ENCODE results near the gene MROH7. TPM values are rescaled to one million over a fixed set of nuclear protein-coding genes. Genes with fewer than 3 reads are reported as not detected.

MROH7 gene
- total RNA-seq, 2 donors from 2014 or later = 15.9 to 20.4 TPM

DNA sequence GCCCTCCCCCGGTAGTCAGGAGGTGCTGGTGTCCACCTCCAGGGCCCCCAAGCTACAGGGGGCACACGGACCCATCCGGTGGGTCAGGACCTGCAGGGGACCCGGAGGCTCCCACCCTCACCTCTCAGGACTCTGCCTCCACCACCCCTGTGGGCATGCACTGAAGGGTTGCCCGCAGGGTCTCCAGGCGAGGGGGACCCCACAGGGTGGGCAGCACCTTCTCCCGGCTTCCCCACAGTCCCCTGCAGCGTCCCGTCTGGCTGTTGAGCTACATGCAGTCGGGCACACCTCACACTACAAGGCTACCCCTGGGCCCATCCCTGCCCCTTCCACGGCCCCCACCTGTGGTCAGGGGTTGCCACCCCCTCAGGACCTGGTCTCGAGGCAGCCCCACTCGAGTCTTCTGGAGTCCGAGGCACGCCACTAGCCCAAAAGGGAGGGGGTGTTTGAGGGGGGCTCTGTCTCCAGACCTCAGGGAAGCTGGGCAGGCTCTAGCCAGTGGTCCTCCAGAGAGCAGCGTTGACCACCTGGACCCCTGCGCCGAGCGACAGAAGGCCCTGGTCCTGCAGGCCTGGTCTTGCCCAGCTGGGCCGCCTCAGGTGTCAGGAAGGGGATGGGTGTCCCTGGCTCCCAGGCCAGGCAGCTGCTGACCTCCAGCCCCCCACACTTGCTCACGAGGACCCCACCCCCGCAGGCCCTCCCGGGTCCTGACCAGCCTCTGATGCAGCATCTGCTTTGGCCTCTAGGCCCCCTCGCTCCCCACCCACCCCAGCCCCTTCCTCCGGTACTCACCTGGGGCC, 113.1 kb downstream of the MROH7 start:
- no peaks in the 10 kb centered on the region for H3K9me3 ChIP-seq
- no peak for ATAC-seq (ENCODE audit: insufficient number of reproducible peaks, low FRiP score, low read depth)
- no peaks in the 10 kb centered on the region for H3K27me3 ChIP-seq (replicated peaks; ENCODE audit: insufficient read depth)
- H3K4me3 ChIP-seq = no peak overlapping the region
- no peak overlapping the region for H3K27ac ChIP-seq
- TF ChIP-seq, protein P1, sequence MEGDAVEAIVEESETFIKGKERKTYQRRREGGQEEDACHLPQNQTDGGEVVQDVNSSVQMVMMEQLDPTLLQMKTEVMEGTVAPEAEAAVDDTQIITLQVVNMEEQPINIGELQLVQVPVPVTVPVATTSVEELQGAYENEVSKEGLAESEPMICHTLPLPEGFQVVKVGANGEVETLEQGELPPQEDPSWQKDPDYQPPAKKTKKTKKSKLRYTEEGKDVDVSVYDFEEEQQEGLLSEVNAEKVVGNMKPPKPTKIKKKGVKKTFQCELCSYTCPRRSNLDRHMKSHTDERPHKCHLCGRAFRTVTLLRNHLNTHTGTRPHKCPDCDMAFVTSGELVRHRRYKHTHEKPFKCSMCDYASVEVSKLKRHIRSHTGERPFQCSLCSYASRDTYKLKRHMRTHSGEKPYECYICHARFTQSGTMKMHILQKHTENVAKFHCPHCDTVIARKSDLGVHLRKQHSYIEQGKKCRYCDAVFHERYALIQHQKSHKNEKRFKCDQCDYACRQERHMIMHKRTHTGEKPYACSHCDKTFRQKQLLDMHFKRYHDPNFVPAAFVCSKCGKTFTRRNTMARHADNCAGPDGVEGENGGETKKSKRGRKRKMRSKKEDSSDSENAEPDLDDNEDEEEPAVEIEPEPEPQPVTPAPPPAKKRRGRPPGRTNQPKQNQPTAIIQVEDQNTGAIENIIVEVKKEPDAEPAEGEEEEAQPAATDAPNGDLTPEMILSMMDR (IDR thresholded peaks at IDR 0.05) = no peak
- no peak for DNase-seq (ENCODE audit: low spot score)
- no peaks in the 10 kb centered on the region for H3K4me1 ChIP-seq (ENCODE audit: control insufficient read depth in 1 of 2, low read depth in 2 of 2)
- H3K36me3 ChIP-seq = peaks cover 15% of the 10 kb centered on the region

DNA sequence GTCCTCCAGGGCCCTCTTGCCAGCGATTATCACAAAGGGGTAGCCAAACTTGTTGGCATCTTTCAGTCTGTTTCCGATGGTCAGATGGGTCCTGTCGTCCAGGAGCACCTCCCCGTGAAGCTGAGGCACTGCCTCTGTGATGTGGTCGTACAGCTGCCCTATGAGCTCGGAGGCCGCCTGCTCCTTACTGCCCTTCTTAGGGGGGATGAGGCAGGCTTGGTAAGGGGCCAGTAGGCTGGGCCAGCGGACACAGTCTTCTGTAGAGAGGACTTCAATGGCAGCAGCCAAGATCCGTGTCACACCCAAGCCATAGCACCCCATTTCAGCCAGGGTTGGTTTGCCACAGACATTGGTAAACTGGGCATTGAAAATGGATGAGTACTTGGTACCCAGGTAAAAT, 116.2 kb downstream of the MROH7 start:
- TF ChIP-seq, protein P1 (IDR thresholded peaks at IDR 0.05) = no peak
- peaks cover 15% of the 10 kb centered on the region for H3K36me3 ChIP-seq
- DNase-seq (ENCODE audit: low spot score) = no peak

DNA sequence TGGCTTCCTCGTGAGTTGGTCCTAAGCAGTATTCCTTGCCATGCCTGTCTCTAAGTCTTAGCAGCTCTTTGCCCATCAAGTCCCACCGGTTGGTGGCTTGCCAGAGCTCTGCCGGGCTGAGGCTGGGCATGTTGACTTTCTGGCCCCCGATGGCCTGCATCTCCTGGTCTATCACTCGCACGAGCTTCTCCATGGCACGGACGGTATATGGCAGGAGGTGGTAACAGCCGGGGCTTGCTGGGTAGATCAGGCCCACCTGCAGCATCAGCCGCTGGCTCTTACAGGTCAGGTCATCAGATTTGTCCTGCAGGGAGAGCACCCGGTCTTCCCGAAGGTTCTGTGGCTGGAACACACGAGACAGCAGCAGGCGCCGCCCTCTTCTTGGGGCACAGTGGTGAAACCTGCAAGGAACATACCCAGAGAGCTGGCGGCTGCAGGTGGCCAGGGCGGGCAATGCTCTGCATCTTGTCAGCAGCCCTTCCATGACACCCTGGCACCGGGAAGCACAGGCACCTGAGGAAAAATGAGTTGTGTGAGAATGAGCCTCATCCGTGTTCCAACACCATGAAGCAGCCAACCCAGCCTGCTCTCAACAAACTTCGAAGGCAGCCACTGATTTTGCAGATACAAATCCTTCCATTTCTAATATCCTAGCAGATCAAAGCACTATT, 117.2 kb downstream of the MROH7 start:
- Histone ChIP-seq H3K36me3 (peaks cover 15% of the 10 kb centered on the region), H3K4me3 (no peak overlapping the region), H3K9me3 (no peaks in the 10 kb centered on the region), H3K27me3 (replicated peaks; ENCODE audit: insufficient read depth) (no peaks in the 10 kb centered on the region), H3K4me1 (ENCODE audit: control insufficient read depth in 1 of 2, low read depth in 2 of 2) (peaks cover 5 to 9% of the 10 kb centered on the region in 2 donors), H3K27ac (no peak overlapping the region)
- TF ChIP-seq, protein P1 (IDR thresholded peaks at IDR 0.05) = no peak
- no peak for ATAC-seq (ENCODE audit: insufficient number of reproducible peaks, low FRiP score, low read depth)
- DNase-seq (ENCODE audit: low spot score) = no peak

More for the DNA sequence above, 116.2 kb downstream of the MROH7 start:
- Histone ChIP-seq H3K27me3 (replicated peaks; ENCODE audit: insufficient read depth) (no peaks in the 10 kb centered on the region), H3K4me3 (no peak overlapping the region), H3K4me1 (ENCODE audit: control insufficient read depth in 1 of 2, low read depth in 2 of 2) (no peaks in the 10 kb centered on the region), H3K27ac (no peak overlapping the region), H3K9me3 (no peaks in the 10 kb centered on the region)
- ATAC-seq (ENCODE audit: insufficient number of reproducible peaks, low FRiP score, low read depth) = no peak

Other genes with a start within 250 kb of the MROH7 start
- gene SSBP3, start 235.4 kb upstream of the MROH7 start, total RNA-seq = 10 to 100 TPM; 33.4 to 87.1 TPM
- gene ACOT11, start 93.6 kb upstream of the MROH7 start, total RNA-seq = 10 to 100 TPM; 19.3 to 23.6 TPM
- not detected for gene FAM151A, start 18.3 kb upstream of the MROH7 start, total RNA-seq
- gene TTC4, start 74.1 kb downstream of the MROH7 start, total RNA-seq = 10 to 100 TPM; 12.7 to 17.2 TPM
- 1 to 10 TPM; 2.8 to 3.1 TPM for gene PARS2, start 122.7 kb downstream of the MROH7 start, total RNA-seq
- under 1 TPM in 1 of 2 donors, not detected in 1; 0.63 TPM for gene TTC22, start 159.5 kb downstream of the MROH7 start, total RNA-seq
- 10 to 100 TPM; 32.1 to 56.4 TPM for gene DHCR24, start 245.4 kb downstream of the MROH7 start, total RNA-seq